GM12873 (cell line): ENCODE results near the gene SESN3.

Source experiments
- CTCF ChIP-seq: IDR thresholded peaks from 2 replicates; pipeline ENCODE4 v1.5.1; 2012; ENCODE audit warnings: low read depth, mild to moderate bottlenecking, moderate library complexity, low read length, control low read depth; ENCODE audit not compliant: insufficient read depth; ENCODE audit errors: missing control alignments

The SESN3 gene

DNA sequence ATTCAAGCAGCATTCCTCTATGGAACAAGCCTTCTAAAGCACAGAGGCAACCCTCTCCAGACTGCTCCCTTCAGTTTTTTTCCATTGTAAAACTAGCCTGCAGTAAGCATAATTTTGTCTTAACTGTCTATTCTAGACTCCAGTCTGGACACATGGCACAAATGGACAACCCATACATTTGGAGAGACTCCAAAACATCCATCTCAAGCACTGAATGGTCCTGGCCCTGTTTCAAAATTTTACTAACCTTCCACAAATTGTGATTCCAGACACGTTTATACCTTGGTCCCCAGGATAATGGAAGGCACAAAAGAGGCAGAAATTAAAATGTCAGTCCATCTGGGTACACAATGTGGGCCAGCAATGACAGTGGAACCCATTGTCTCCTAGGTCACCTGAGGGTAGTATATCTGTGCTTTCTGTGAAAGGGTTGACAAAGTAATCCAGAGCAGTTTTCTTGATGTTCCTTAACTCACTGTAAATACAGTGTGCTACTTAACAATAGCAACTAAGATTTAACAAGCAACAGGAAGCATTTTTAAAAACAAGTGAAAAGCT lies 16.2 kb upstream of the SESN3 start:
- no peak for TF ChIP-seq CTCF

DNA sequence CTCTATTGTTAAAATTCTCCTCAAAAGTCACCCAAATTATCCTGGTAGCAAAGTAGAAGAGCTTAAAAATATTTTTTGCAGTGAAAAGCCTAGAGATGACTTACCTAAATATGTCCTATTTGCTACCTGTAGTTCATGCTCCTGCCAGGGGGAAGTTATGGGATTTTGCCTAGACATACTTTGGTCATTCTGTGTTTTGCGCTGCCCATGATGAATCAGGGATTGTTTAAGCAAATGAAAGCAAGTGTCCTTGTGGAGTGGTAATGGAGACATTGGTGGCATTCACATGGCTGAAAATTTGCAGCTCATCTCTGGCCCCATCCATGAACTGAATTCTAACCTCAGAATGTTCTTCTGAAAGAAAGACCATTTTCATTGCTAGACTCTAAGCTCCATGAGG lies 14.6 kb upstream of the SESN3 start:
- no peak for TF ChIP-seq CTCF

DNA sequence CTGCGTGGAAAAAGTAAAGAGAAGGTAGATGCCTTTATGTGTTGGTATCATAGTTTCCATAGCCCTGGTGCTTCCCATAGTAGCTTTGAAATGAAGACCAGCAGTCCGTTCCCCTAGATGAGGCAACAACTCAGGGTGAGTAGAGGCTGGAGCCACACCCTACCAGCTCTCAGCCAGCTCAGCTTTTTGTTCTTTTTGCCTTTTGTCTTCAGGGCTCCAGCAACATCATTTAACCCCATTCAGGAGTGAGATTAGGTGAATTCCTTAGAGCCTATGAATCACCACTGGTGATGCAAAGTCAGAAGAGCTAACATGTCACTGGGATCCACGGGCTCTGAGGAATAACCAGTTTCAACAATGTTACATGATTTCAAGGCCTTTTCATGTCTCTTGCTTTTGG lies 14.0 kb upstream of the SESN3 start:
- no peak for TF ChIP-seq CTCF

- no peak for TF ChIP-seq CTCF
Observed at GRCh38 chr11:95243673-95244072, 12.7 kb upstream of the SESN3 start.

- TF ChIP-seq CTCF = no peak
Observed at GRCh38 chr11:95242845-95243605, 12.0 kb upstream of the SESN3 start.

- no peak for TF ChIP-seq CTCF
Observed at GRCh38 chr11:95242091-95242844, 11.3 kb upstream of the SESN3 start.

DNA sequence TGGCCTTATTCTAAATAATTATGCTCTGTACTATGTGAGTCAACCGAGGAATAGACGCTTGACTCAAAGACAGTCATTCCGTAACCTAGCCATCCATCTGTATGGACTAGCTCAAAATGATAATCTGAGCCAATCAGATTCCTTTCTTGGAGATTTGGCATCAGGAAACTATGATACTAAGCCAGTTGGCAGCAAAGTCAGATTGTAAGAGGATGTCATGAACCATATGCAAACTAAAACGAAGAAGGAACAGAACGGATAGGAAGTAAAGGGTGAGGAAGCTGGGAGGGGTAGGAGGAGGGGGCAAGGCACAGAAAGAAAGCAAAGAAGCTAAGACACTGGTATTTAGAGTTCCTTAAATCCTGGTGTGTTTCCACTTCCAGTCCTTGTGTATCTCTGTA lies 10.7 kb upstream of the SESN3 start:
- TF ChIP-seq CTCF = no peak
